GM18511 (cell line): ENCODE measurements around the gene C19orf18.
"Not testable (repeated sequence)": the region's sequence is repeated elsewhere in the genome, so short reads cannot be mapped to it uniquely, and the experiment has no call there.

ENCODE experiments used
- ATAC-seq: cut with Tn5 transposase; IDR thresholded peaks from one replicate; pipeline ENCODE4 v1.9.1; 2021; ENCODE audit warnings: mild to moderate bottlenecking, moderate library complexity; ENCODE audit not compliant: unreplicated experiment

C19orf18 gene

GRCh38 chr19:57974434-57974833 lies at the start of gene C19orf18:
Gene C19orf18 (minus strand): TSS chr19:57974534. CDS start chr19:57974432, 102 bp downstream.
- ATAC-seq = no peak

- no peak for ATAC-seq
These were observed 47.9 kb upstream of the C19orf18 start for GRCh38 chr19:58022283-58022660.

GRCh38 chr19:58021541-58022282 lies 47.4 kb upstream of the C19orf18 start:
- ATAC-seq = no peak

GRCh38 chr19:58020129-58020528 lies 45.8 kb upstream of the C19orf18 start:
- no peak for ATAC-seq

- ATAC-seq = no peak
These were observed 39.8 kb upstream of the C19orf18 start for GRCh38 chr19:58014141-58014540.

- no peak for ATAC-seq
These were observed 36.2 kb upstream of the C19orf18 start for GRCh38 chr19:58010507-58010906.

- no peak for ATAC-seq
These were observed 35.5 kb upstream of the C19orf18 start for GRCh38 chr19:58009666-58010301.

- no peak for ATAC-seq
These were observed 34.9 kb upstream of the C19orf18 start for GRCh38 chr19:58009301-58009665.

- not testable (repeated sequence) for ATAC-seq
These were observed 34.5 kb upstream of the C19orf18 start for GRCh38 chr19:58008877-58009276.

GRCh38 chr19:58007285-58007684 lies 33.0 kb upstream of the C19orf18 start:
- ATAC-seq = no peak

GRCh38 chr19:58003174-58003828 lies 29.0 kb upstream of the C19orf18 start:
- peak; percentile 5 for ATAC-seq

GRCh38 chr19:58002384-58003173 lies 28.2 kb upstream of the C19orf18 start, which contains the start of gene ZNF606:
Gene ZNF606 (minus strand): TSS chr19:58002820. CDS start chr19:58001319, 1,501 bp downstream.
- peak; percentile 98 for ATAC-seq

GRCh38 chr19:58001895-58002369 lies 27.6 kb upstream of the C19orf18 start:
- ATAC-seq = peak; percentile 35

GRCh38 chr19:58000677-58001076 lies 26.3 kb upstream of the C19orf18 start:
- no peak for ATAC-seq

- ATAC-seq = no peak
These were observed 18.5 kb upstream of the C19orf18 start for GRCh38 chr19:57992841-57993240.

GRCh38 chr19:57978586-57979289 lies 4.4 kb upstream of the C19orf18 start:
- no peak for ATAC-seq

GRCh38 chr19:57964761-57965160 lies 9.6 kb downstream of the C19orf18 start:
- no peak for ATAC-seq

GRCh38 chr19:57961785-57962184 lies 12.5 kb downstream of the C19orf18 start:
- no peak for ATAC-seq

- ATAC-seq = no peak
These were observed 19.3 kb downstream of the C19orf18 start for GRCh38 chr19:57954996-57955395.

GRCh38 chr19:57949702-57950101 lies 24.6 kb downstream of the C19orf18 start:
- ATAC-seq = no peak
